Fibroblast of skin of left quadriceps (primary cell): ENCODE measurements around the gene PARP16.
"Not testable (repeated sequence)": the region's sequence is repeated elsewhere in the genome, so short reads cannot be mapped to it uniquely, and the experiment has no call there.

ENCODE experiments used
- DNase-seq, 2 experiments: peaks; one replicate each; pipeline ENCODE4 v3.0.0-alpha.2; 2013; ENCODE audit warnings: low read depth in 2 of 2

The PARP16 gene

DNA sequence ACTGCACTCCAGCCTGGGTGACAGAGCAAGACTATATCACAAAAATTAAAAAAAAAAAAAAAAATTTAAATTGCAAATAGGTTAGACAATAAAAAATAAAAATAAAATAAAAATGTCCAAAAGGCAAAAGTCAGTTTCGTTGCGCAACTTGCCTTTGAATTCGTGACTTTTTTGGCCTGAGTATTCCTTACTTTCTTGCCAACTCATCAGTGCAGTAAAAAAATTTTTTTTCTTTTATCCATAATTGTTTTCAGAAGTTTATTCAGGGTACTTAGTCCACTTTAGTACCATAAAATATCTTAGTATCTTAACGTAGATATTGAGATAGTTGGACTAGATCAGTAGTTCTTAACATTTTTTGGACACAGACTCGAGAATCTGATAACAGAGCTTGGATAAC, 53.0 kb downstream of the PARP16 start:
- no peak for DNase-seq

DNA sequence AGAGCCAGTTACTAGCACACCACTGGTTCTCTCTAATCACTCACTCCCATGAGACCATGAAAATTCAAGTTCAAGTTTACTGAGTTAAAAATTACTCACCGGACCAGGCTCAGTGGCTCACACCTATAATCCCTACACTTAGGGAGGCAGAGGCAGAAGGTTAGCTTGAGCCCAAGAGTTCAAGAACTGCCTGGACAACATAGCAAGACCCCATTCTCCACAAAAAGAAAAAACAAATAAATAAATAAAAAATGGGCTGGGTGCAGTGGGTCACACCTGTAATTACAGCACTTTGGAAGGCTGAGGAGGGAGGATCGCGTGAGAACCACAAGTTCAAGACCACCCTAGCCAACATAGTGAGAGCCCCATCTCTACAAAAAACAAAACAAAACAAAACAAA, 54.2 kb downstream of the PARP16 start:
- DNase-seq, result no peak

DNA sequence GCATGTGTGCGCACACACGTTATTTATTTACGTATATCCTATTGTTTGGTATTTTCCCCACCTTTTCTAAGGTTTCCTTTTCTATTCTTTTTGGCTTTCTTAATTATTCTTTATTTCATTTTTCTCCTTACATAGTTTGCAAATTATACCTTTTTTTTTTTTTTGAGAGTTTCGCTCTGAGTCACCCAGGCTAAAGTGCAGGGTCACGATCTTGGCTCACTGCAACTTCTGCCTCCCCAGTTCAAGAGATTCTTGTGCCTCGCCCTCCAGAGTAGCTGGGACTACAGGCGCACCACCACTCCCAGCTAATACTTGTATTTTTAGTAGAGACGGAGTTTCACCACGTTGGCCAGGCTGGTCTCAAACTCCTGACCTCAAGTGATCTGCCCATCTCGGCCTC, 55.4 kb downstream of the PARP16 start:
- no peak for DNase-seq

DNA sequence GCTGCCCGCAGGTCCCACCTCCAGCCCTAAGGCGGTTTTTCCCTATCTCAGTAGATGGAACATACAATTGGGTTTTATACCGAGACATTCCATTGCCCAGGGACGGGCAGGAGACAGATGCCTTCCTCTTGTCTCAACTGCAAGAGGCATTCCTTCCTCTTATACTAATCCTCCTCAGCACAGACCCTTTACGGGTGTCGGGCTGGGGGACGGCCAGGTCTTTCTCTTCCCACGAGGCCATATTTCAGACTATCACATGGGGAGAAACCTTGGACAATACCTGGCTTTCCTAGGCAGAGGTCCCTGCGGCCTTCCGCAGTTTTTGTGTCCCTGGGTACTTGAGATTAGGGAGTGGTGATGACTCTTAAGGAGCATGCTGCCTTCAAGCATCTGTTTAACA, 59.8 kb downstream of the PARP16 start:
- DNase-seq, result not testable (repeated sequence)

DNA sequence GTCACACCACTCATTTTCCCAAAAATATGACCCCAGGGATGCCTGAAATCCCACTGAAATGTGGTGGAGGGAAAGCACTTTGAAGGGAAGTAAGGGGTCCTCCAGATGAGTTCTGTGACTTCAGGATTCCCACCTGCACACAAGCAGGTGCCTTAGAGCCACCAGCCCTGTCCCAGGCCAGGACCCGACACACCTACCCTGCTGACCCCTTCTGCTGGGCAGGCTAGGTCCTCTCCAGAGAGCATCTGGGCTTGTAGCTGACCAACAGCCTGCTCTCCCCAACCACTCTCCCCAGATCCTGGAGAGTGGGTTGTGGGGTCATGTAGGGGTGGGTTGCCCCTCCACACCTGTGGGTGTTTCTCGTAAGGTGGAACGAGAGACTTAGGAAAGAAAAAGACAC, 60.5 kb downstream of the PARP16 start:
- DNase-seq, result no peak

DNA sequence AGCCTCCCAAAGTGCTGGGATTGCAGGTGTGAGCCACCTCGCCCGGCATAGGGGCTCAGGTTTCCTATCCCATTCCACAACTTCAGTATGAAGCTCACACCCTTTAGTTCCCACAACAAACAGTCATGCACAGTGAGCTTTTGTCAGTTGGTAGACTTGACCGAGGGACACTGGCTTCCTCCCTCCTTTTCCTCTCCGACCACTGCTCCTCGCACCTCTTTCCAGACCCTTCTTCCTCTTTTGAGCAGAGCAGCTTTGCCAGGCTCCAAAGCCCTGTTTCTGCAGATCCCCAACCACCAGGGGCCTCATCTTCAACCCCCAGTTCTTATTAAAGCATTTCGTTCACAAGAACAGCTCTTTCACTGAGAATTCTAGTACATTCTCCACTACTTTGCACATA, 62.7 kb downstream of the PARP16 start:
- DNase-seq, result no peak

DNA sequence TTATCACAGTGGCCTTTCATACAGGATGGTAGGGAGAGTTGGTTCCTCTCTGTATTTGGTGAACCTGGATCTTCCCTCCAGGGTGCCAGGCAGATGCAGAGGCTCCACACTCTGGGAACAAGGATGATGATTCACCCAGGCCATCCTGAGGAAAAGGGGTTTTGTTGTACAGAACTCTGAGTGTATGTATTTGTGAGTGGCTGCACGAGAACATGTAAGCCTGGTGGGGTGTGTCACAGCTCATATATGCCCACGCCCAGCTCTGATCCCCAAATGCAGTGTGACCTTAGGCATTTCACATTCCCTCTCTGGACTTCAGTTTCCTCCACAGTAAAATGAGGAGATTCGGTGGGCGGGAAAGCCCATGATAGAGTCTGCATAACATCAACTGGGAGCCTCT, 63.8 kb downstream of the PARP16 start:
- DNase-seq, result no peak

DNA sequence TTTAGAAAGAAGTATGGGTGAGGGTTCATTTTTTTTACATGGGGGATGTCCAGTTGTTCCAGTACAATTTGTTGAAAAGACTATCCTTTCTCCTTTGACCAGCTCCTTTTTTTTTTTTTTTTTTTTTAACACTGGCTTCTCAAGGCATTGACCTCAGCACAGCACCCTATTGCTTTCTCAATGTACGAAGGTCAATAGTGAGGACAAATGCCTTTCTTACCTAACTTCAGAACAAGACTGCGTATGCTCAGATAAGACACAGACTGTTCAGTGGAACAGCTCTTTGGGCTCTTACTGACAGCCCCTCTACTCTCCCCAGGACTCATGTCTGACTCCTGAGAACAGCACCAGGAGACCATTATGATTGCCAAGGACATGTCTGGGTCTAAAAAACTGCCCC, 65.0 kb downstream of the PARP16 start:
- no peak for DNase-seq

DNA sequence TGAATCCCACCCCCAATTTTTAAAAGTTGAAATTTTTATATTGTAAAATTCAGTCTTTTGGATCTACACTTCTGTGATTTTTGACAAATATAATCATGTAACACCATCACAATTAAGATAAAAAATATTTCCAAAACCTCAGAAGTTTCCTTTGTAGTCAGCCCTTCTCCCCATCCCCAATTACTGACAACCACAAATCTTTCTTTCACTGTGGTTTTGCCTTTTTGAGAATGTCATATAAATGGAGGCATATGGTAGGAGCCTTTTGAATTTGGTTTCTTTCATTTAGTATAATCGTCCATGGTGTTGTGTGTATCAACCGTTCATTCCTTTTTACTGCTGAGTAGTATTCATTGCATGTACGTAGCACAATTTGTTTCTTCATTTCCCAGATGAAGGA, 67.5 kb downstream of the PARP16 start:
- DNase-seq, result no peak

DNA sequence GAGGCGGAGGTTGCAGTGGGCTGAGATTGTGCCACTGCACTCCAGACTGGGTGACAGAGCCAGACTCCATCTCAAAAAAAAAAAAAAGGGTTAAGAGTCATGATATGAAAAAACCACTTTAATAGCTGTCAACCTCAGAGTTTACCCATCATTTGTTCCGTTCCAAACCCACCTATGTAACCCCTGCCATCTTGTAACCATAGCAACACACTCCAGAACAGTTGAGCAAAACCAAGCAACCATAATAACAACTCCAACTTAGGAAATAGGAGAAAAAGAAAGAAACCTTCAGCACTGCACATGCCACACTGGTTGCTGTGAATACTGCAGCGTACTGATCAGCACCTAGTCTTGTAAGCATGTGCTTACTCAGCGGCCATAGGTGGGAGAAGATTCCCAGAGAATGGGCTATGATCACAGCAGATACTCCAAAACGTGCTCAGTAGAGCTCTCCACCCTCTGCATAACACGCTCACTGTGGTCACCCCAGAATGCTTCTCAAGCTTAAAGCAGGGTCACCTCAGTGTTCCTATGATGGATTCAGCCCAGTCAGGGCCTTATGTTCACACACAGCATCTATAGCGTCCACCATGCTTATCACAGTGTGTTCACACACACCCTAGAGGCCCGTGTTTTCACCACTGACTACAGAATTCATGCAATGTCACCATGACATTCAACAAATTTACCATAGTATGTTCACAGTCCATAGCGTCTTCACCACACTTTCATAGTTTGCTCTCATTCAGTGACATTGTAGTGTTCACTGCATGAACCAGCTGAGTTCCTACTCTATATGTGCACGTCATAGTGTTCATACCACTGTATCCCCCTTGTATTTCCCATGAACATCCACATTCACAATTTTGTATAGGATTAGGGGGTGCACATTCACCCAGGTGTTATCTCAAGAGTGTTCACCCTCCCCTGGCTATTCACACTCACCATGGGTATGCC, 68.9 kb downstream of the PARP16 start:
- no peak for DNase-seq

DNA sequence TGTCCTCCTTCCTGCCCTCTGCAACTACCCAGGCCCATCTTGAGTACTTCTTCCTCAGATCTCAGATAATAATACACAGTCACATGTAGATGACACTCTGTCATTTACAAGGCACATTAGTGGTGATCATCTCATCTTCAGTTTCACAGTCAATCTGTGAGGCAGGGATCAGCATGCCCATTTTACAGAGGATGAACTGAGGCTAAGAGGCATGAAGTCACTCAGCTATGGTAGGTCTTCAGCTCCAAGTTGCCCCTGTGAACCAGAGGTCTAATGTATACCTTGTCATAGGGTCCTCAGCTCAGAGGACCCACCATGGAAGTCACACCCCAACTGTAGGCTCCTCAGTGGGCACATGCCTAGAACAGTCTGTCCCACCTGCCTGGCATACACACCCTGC, 71.2 kb downstream of the PARP16 start:
- DNase-seq, result no peak

DNA sequence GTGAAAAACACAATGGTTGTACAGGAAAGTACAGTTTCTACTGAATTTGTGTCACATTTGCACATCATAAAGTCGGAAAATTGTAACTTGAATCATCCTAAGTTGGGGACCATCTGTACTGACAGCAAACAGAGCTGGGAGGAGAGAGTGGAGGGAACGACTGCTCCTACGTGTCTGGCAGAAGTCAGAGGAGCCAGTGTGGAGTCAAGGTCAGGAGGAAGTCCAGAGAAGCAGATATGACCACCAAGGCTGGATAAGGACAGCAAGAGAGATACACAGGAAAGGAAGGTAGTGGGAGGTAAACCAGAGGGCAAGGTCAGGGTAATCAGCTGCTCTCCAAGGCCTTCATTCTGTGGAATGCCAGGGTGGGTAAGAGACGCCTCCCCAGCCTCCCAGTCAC, 72.7 kb downstream of the PARP16 start:
- no peak for DNase-seq

DNA sequence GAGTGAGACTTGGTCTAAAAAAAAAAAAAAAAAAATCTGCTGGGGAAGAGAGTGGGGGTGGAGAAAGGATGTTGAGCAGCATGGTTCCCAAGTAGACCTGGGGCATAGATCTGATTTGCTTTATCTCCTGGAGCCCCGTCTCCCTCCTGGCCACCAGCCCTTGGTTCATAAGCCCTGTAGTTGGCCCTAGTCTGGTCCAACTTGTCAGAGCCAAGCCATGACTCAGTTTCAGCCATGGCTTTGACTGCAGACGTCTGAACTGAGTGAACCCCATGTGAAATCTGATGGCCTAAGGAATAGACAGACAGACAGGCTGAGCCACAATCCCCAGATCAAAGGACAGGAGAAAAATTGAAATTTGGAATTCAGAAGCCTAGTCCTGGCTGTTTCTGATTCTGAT, 73.4 kb downstream of the PARP16 start:
- no peak for DNase-seq

DNA sequence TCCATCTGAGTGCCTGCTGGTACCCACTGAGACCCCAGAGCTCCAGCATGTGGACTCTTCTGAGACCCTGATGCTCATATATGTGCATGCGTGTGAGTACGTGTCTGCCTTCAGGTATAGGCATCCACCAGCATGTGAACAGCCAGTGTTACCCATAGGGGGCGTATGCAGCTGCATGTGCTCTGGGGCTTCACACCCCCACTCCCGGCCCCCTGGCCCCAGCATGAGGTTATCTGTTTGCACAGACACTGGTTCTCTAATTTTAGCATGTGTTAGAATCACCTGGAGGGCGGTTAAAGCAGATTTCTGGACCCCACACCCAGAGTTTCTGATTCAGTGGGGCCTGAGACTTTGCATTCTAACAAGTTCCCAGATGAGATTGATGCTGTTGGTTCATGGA, 74.6 kb downstream of the PARP16 start:
- no peak for DNase-seq

DNA sequence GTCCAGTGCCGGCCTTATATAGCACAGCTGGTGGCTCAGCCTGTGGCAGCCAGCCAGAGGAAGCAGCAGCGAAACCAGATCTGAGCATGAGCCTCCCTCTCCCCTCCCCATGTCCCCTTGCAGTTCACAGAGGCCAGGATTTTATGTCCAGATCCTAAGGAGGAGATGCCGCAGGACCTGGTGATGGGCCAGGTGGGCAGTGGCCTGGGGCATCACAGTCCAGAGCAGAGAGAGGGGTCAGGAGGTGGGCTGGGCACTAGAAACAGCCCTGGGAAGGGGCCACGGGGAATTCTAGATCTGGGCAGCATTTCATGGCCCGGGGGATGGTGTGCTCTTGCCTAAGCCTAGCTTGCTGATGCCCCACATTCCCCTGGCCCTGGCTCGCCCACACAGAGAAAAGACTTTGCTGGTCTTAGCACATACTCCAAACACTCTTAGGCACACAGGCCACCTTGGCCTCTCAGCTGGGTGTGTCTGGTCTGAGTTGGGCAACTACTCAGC, 75.2 kb downstream of the PARP16 start:
- DNase-seq, result no peak

DNA sequence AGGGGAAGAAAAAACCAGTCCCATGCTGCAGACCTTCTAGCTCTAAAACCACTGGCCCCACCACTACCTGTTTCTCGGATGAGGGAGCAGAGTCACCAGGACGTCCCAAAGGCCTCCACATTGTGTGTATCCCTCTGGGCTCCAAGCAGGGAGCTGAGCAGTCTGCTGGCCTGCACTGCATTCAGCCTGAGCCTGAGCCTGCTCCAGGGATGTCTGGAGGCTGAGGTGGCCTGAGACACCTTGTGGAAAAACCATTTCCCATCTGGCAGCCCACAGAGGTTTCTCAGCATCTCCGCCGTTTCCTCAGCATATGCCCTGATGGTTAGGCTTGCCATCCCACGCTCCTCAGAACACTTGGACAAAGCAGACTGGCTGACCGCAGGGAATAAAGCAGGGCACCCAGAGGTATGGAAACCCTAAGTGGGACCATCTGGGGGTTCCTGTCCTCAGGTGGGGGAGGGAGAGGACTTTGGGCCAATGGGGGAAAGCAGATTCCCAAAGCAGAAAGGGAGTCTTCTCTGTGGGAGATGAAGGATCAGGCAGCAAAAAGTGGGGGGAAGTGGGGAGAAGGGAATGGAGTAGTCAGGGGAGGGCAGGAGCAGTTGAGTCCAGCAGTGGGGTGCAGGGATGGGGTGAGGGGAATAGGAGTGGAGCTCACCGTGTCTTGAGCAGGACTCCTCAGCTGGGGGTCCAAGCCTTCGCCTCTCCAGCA, 75.8 kb downstream of the PARP16 start, which contains the start of gene CILP:
Gene CILP (minus strand): TSS at position 704 of the 712 bp plus-strand sequence. CDS start 1,718 bp downstream, outside the sequence.
- no peak for DNase-seq

DNA sequence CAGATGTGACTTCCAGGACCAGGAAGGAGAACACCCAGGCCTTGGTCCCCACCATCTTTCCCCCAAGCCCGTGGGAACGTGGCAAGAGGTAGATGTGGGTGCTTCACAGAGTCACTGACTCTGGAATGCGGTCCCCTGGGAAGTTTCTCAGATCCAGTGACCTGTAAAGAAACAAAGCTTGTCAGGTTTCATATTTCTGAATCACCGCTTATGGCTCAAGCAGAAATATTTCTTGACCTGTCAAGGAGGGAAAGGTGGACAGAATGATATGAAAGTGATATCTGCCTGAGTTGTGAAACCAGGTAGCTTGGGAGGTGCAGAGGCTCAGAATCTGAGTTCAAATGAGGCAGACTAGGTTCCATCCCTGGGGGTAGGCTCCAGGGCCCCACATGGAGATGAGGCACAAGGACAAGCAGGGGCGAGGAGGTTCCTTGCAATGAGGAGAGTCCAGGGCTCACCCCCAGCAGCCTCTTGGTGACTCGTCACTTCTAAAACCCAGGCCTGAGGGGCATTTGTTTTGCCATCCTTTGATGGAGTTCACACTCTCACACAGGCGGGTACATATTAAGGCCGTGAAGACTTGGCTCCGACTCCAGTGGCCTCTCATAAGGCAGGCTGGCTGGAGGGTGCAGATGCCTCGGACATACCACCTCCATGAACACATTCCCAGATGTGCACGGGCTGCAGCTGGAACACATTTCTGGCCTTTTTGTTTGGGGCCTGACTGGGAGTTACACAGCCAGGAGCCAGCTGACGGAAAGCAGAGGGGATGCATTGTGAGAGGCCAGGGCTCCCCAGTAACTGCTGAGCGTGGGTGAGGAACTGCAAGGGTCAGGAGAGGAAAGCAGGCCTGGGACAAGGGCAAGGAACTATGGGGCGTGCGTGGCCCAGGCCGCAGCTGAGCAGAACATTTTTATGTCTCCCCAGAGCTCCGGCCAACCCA, 76.7 kb downstream of the PARP16 start:
- DNase-seq, result no peak

DNA sequence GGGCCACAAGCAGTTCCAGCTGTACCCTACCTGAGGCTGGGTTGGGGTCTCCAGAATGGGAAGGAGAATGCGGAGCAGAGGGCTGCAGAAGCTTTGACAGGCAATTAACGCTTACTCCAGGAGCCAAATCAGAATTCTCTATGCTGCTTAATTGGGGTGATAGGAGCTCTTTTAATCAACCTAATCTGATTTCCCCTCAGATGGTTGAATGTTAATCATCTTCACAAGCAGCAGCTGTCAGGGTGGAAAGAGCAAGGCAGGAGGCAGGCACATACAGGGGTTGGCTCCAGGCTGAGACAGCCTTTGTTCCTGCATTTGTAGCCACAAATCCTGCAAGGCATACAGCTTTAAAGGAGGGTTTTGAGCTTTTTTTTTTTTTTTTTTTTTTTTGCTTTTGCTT, 78.0 kb downstream of the PARP16 start:
- no peak for DNase-seq
